ENCODE results near the gene CHPF2. TPM values are rescaled to one million over a fixed set of nuclear protein-coding genes. Genes with fewer than 3 reads are reported as not detected.

Gene CHPF2
- total and polyA plus RNA-seq, 2 of the 13 experiments (the other 11 are each of a cell fraction or from before 2014, with no cell fraction given): 15.4 to 21.5 TPM

GRCh38 chr7:151226875-151227782 is 5.2 kb upstream of the CHPF2 start, which contains the start of gene ABCF2 (continued):
- TF ChIP-seq GFI1 (CRISPR knock-in tag; IDR thresholded peaks at IDR 0.05; ENCODE audit: borderline replicate concordance) (peak; percentile 69; the same call in 1 of the 2 replicates), NCOA1 (CRISPR knock-in tag; IDR thresholded peaks at IDR 0.05) (no peak; the same call in 1 of the 2 replicates), GMEB1 (CRISPR knock-in tag; IDR thresholded peaks at IDR 0.05; ENCODE audit: borderline replicate concordance) (peak; percentile 93), HES4 (CRISPR knock-in tag; IDR thresholded peaks at IDR 0.05; ENCODE audit: borderline replicate concordance) (0 out of 2 replicates have a peak, but pooled peaks have one; percentile 41), HNRNPK (IDR thresholded peaks at IDR 0.05; ENCODE audit: low read depth, low read length, poor library complexity, severe bottlenecking) (peak; percentile 71), ZNF350 (CRISPR knock-in tag; IDR thresholded peaks at IDR 0.05; ENCODE audit: borderline replicate concordance, low read depth) (peak; percentile 81; the same call in 1 of the 2 replicates), CSRNP1 (CRISPR knock-in tag; IDR thresholded peaks at IDR 0.05) (peak; percentile 69; the same call in 1 of the 2 replicates), KDM2A (CRISPR knock-in tag; IDR thresholded peaks at IDR 0.05; ENCODE audit: borderline replicate concordance, low read depth) (peak; percentile 94; the same call in 1 of the 2 replicates), SIX4 (CRISPR knock-in tag; IDR thresholded peaks at IDR 0.05) (peak; percentile 50; the same call in 1 of the 2 replicates), GABPA (IDR thresholded peaks at IDR 0.05; ENCODE audit: low read depth, low read length) (peak; percentile 28; the same call in 1 of the 2 replicates), GABPA (CRISPR knock-in tag; IDR thresholded peaks at IDR 0.05; ENCODE audit: low read depth) (peak; percentile 76), RBM22 (optimal IDR thresholded peaks at IDR 0.05; ENCODE audit: low read length) (no peak), ZNF580 (CRISPR knock-in tag; IDR thresholded peaks at IDR 0.05; ENCODE audit: borderline replicate concordance, low read depth) (no peak), ZSCAN31 (CRISPR knock-in tag; IDR thresholded peaks at IDR 0.05; ENCODE audit: low read depth) (peak; percentile 51; the same call in 1 of the 2 replicates), ZSCAN30 (CRISPR knock-in tag; IDR thresholded peaks at IDR 0.05) (no peak), LBX2 (CRISPR knock-in tag; IDR thresholded peaks at IDR 0.05; ENCODE audit: borderline replicate concordance) (no peak), SAP130 (CRISPR knock-in tag; IDR thresholded peaks at IDR 0.05; ENCODE audit: low read depth) (peak; percentile 93), CREB1 (IDR thresholded peaks at IDR 0.05) (peak; percentile 97), CREB1 (CRISPR knock-in tag; IDR thresholded peaks at IDR 0.05) (peak; percentile 100), POLR2G (IDR thresholded peaks at IDR 0.05; ENCODE audit: low read depth, low read length) (peak; percentile 83), ZNF639 (CRISPR knock-in tag; conservative IDR thresholded peaks at IDR 0.05) (peak; percentile 58; the same call in 1 of the 2 replicates), WIZ (CRISPR knock-in tag; IDR thresholded peaks at IDR 0.05) (no peak), ZNF484 (CRISPR knock-in tag; IDR thresholded peaks at IDR 0.05; ENCODE audit: borderline replicate concordance, low read depth) (no peak), ZNF230 (CRISPR knock-in tag; IDR thresholded peaks at IDR 0.05) (no peak)

All from HepG2 (cell line).